ENCODE results near the gene SPTBN1. TPM values are rescaled to one million over a fixed set of nuclear protein-coding genes. Genes with fewer than 3 reads are reported as not detected.
A peak's percentile ranks its signal among the peaks of the same experiment; 100 is the strongest.

The SPTBN1 gene
- total and polyA plus RNA-seq, 2 of the 13 experiments (the other 11 are each of a cell fraction or from before 2014, with no cell fraction given): 123 to 299 TPM

DNA sequence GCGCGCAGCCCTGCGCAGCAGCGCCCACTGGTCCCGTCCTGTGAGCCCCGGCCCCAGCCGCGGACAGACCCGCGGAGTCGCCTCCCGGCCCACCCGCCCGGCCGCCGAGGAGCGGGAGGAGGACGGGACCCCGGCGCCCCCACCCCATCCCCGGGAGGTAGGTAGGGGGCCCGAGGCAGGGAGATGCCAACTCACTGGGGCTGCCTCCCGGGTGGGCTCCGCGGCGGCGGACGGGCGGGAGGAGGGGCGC lies 160 bp downstream of the SPTBN1 start (continued):
- TF ChIP-seq, protein P1, sequence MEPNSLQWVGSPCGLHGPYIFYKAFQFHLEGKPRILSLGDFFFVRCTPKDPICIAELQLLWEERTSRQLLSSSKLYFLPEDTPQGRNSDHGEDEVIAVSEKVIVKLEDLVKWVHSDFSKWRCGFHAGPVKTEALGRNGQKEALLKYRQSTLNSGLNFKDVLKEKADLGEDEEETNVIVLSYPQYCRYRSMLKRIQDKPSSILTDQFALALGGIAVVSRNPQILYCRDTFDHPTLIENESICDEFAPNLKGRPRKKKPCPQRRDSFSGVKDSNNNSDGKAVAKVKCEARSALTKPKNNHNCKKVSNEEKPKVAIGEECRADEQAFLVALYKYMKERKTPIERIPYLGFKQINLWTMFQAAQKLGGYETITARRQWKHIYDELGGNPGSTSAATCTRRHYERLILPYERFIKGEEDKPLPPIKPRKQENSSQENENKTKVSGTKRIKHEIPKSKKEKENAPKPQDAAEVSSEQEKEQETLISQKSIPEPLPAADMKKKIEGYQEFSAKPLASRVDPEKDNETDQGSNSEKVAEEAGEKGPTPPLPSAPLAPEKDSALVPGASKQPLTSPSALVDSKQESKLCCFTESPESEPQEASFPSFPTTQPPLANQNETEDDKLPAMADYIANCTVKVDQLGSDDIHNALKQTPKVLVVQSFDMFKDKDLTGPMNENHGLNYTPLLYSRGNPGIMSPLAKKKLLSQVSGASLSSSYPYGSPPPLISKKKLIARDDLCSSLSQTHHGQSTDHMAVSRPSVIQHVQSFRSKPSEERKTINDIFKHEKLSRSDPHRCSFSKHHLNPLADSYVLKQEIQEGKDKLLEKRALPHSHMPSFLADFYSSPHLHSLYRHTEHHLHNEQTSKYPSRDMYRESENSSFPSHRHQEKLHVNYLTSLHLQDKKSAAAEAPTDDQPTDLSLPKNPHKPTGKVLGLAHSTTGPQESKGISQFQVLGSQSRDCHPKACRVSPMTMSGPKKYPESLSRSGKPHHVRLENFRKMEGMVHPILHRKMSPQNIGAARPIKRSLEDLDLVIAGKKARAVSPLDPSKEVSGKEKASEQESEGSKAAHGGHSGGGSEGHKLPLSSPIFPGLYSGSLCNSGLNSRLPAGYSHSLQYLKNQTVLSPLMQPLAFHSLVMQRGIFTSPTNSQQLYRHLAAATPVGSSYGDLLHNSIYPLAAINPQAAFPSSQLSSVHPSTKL (CRISPR knock-in tag; IDR thresholded peaks at IDR 0.05): no peak
- TF ChIP-seq CAMTA2 (CRISPR knock-in tag; IDR thresholded peaks at IDR 0.05; ENCODE audit: borderline replicate concordance) (no peak), ZC3H4 (CRISPR knock-in tag; IDR thresholded peaks at IDR 0.05; ENCODE audit: borderline replicate concordance) (no peak), BRD4 (CRISPR knock-in tag; IDR thresholded peaks at IDR 0.05) (no peak), ZBTB3 (CRISPR knock-in tag; IDR thresholded peaks at IDR 0.05; ENCODE audit: borderline replicate concordance, low read depth) (no peak), HOXA3 (CRISPR knock-in tag; IDR thresholded peaks at IDR 0.05) (peak; percentile 9; the same call in 1 of the 2 replicates), ETV6 (CRISPR knock-in tag; conservative IDR thresholded peaks at IDR 0.05) (0 out of 2 replicates have a peak, but pooled peaks have one; percentile 11), ZNF644 (CRISPR knock-in tag; IDR thresholded peaks at IDR 0.05; ENCODE audit: low read depth) (no peak), HES4 (CRISPR knock-in tag; IDR thresholded peaks at IDR 0.05; ENCODE audit: borderline replicate concordance) (no peak), ZNF724P (CRISPR knock-in tag; IDR thresholded peaks at IDR 0.05; ENCODE audit: borderline replicate concordance) (no peak), KDM2A (CRISPR knock-in tag; IDR thresholded peaks at IDR 0.05; ENCODE audit: borderline replicate concordance, low read depth) (no peak), STAT5B (CRISPR knock-in tag; IDR thresholded peaks at IDR 0.05) (no peak), ZNF335 (CRISPR knock-in tag; IDR thresholded peaks at IDR 0.05) (no peak), YEATS2 (CRISPR knock-in tag; IDR thresholded peaks at IDR 0.05; ENCODE audit: borderline replicate concordance) (no peak), ZNF660 (CRISPR knock-in tag; IDR thresholded peaks at IDR 0.05; ENCODE audit: borderline replicate concordance, low read depth) (no peak), HOXA7 (CRISPR knock-in tag; IDR thresholded peaks at IDR 0.05) (no peak), ZNF891 (CRISPR knock-in tag; IDR thresholded peaks at IDR 0.05) (peak; percentile 13; the same call in 1 of the 2 replicates)
- TF ChIP-seq, protein P2, sequence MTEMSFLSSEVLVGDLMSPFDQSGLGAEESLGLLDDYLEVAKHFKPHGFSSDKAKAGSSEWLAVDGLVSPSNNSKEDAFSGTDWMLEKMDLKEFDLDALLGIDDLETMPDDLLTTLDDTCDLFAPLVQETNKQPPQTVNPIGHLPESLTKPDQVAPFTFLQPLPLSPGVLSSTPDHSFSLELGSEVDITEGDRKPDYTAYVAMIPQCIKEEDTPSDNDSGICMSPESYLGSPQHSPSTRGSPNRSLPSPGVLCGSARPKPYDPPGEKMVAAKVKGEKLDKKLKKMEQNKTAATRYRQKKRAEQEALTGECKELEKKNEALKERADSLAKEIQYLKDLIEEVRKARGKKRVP (CRISPR knock-in tag; IDR thresholded peaks at IDR 0.05): 0 out of 4 replicates have a peak, but pooled peaks of 1 of the 2 experiments have one; percentile 8
- TF ChIP-seq, protein P3, sequence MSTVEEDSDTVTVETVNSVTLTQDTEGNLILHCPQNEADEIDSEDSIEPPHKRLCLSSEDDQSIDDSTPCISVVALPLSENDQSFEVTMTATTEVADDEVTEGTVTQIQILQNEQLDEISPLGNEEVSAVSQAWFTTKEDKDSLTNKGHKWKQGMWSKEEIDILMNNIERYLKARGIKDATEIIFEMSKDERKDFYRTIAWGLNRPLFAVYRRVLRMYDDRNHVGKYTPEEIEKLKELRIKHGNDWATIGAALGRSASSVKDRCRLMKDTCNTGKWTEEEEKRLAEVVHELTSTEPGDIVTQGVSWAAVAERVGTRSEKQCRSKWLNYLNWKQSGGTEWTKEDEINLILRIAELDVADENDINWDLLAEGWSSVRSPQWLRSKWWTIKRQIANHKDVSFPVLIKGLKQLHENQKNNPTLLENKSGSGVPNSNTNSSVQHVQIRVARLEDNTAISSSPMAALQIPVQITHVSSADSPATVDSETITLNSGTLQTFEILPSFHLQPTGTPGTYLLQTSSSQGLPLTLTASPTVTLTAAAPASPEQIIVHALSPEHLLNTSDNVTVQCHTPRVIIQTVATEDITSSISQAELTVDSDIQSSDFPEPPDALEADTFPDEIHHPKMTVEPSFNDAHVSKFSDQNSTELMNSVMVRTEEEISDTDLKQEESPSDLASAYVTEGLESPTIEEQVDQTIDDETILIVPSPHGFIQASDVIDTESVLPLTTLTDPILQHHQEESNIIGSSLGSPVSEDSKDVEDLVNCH (CRISPR knock-in tag; IDR thresholded peaks at IDR 0.05): no peak
